Keratinocyte (primary cell): ENCODE measurements around the gene KIF26A.

Source experiments
- EZH2 ChIP-seq: IDR thresholded peaks from one replicate; pipeline ENCODE4 v1.6.1; 2012; ENCODE audit warnings: inconsistent platforms, mild to moderate bottlenecking, low read length, moderate library complexity
- TF ChIP-seq, protein P1 (sequence below), 3 experiments: IDR thresholded peaks in 1 of 3; conservative IDR thresholded peaks in 1 of 3; optimal IDR thresholded peaks in 1 of 3; 2 replicates in 2 of 3; 3 replicates in 1 of 3; pipeline versions ENCODE3 to v1.5.1; 2011; ENCODE audit warnings: low read length in 3 of 3, mild to moderate bottlenecking in 3 of 3, moderate library complexity in 2 of 3, control low read depth in 1 of 3, inconsistent platforms in 1 of 3; ENCODE audit not compliant: insufficient read depth in 2 of 3; ENCODE audit errors: extremely low read depth in 1 of 3

DNA sequence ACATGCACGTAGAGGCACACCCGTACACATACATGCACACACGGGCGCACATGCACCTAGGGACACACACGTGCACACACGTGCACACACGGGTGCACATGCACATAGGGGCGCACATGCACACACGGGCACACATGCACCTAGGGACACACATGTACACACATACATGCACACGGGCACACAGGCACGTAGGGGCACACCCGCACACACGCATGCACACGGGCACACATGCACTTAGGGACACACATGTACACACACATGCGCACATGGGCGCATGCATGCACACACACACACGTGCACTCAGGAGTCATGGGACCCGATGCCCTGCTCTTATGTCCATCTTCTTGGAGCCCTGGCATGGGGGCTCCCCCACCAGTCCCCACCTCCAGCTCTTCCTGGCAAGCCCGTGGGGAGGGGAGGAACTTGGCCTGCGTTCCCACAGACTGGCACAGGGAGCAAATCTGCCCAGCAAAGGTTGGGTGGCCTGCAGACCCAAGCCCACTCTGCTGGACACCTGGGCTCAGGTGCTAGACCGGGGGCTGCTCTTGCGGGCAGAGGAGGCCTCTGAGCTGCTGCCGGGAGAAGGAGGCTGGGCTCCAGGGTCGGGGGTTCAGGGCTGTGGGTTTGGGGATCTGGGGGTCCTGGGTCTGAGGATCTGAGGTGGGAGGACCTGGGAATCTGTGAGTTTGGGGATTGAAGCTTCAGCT is 51.4 kb downstream of the KIF26A start:
- no peak for TF ChIP-seq EZH2
- TF ChIP-seq, protein P1, sequence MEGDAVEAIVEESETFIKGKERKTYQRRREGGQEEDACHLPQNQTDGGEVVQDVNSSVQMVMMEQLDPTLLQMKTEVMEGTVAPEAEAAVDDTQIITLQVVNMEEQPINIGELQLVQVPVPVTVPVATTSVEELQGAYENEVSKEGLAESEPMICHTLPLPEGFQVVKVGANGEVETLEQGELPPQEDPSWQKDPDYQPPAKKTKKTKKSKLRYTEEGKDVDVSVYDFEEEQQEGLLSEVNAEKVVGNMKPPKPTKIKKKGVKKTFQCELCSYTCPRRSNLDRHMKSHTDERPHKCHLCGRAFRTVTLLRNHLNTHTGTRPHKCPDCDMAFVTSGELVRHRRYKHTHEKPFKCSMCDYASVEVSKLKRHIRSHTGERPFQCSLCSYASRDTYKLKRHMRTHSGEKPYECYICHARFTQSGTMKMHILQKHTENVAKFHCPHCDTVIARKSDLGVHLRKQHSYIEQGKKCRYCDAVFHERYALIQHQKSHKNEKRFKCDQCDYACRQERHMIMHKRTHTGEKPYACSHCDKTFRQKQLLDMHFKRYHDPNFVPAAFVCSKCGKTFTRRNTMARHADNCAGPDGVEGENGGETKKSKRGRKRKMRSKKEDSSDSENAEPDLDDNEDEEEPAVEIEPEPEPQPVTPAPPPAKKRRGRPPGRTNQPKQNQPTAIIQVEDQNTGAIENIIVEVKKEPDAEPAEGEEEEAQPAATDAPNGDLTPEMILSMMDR (optimal IDR thresholded peaks at IDR 0.05 in 1 of 3, IDR thresholded peaks at IDR 0.05 in 1 of 3, conservative IDR thresholded peaks at IDR 0.05 in 1 of 3; ENCODE audit: extremely low read depth in 1 of 3, insufficient read depth in 2 of 3, low read length in 3 of 3): no peak
